DND-41 (cell line): Measurements from ENCODE around the gene PEX11G.

ENCODE experiments used
- ATAC-seq: fragments of 200-7000 bp; cut with Tn5 transposase; 3 replicates; pipeline ENCODE4 v1.9.1; 2021; ENCODE audit warnings: low read depth; ENCODE audit not compliant: insufficient read depth
- DNase-seq: peaks from one replicate; pipeline ENCODE4 v3.0.0-alpha.2; 2020
- H2AFZ ChIP-seq: 2 replicates; pipeline ENCODE4 v1.6.0; 2012; ENCODE audit warnings: low read depth, low read length
- H3K27ac ChIP-seq: 2 replicates; pipeline ENCODE4 v1.5.1; 2012; ENCODE audit warnings: low read length, inconsistent platforms
- H3K27me3 ChIP-seq: fragments of 200-600 bp; sonication (generic); 2 replicates; pipeline ENCODE4 v1.6.0; 2012; ENCODE audit warnings: low read length, mild to moderate bottlenecking, inconsistent platforms; ENCODE audit not compliant: insufficient read depth, poor library complexity
- H3K36me3 ChIP-seq: 2 replicates; pipeline ENCODE4 v1.5.1; 2012; ENCODE audit warnings: low read length, inconsistent platforms; ENCODE audit not compliant: insufficient read depth
- H3K4me1 ChIP-seq: 2 replicates; pipeline ENCODE4 v1.5.1; 2012; ENCODE audit warnings: mild to moderate bottlenecking, low read length; ENCODE audit not compliant: insufficient read depth
- H3K4me2 ChIP-seq: 2 replicates; pipeline ENCODE4 v1.6.0; 2012; ENCODE audit warnings: mild to moderate bottlenecking, moderate library complexity, low read length, inconsistent platforms; ENCODE audit not compliant: insufficient read depth
- H3K4me3 ChIP-seq, 2 experiments: fragments of 200-600 bp in 1 of 2; shearing (Covaris generic) in 1 of 2; 2 replicates each; pipeline ENCODE4 v1.5.1; 2012 to 2016; ENCODE audit warnings: inconsistent platforms in 2 of 2, low read length in 2 of 2, mild to moderate bottlenecking in 2 of 2, low read depth in 1 of 2, moderate library complexity in 1 of 2
- H3K79me2 ChIP-seq: 2 replicates; pipeline ENCODE4 v1.6.0; 2012; ENCODE audit warnings: low read length, inconsistent platforms; ENCODE audit not compliant: insufficient read depth
- H3K9ac ChIP-seq: 2 replicates; pipeline ENCODE4 v1.6.0; 2012; ENCODE audit warnings: low read depth, mild to moderate bottlenecking, inconsistent platforms, low read length, moderate library complexity
- H3K9me3 ChIP-seq: 2 replicates; pipeline ENCODE4 v1.5.1; 2012; ENCODE audit warnings: low read length, moderate library complexity, mild to moderate bottlenecking, inconsistent platforms; ENCODE audit not compliant: insufficient read depth, severe bottlenecking
- H4K20me1 ChIP-seq: 2 replicates; pipeline ENCODE4 v1.6.0; 2012; ENCODE audit warnings: low read length; ENCODE audit not compliant: insufficient read depth
- CTCF ChIP-seq: IDR thresholded peaks from 2 replicates; pipeline ENCODE4 v1.5.1; 2012; ENCODE audit warnings: borderline replicate concordance, low read length, moderate library complexity, mild to moderate bottlenecking; ENCODE audit not compliant: poor library complexity, severe bottlenecking; ENCODE audit errors: extremely low read depth
- EZH2 ChIP-seq: IDR thresholded peaks from 3 replicates; pipeline ENCODE4 v1.6.1; 2012; ENCODE audit warnings: borderline replicate concordance, low read depth, mild to moderate bottlenecking, moderate library complexity, low read length, inconsistent platforms; ENCODE audit not compliant: severe bottlenecking

The PEX11G gene

GRCh38 chr19:7534531-7535046 lies 45.8 kb upstream of the PEX11G start:
- Histone ChIP-seq H3K36me3 (peaks cover 24% of the 10 kb centered on the region), H3K4me3 (peak overlapping the region; percentile 59 to 75), H2AFZ (peak overlapping the region; percentile 94), H3K9ac (peak overlapping the region; percentile 73), H3K4me2 (peak overlapping the region; percentile 90), H3K9me3 (no peaks in the 10 kb centered on the region), H4K20me1 (no peaks in the 10 kb centered on the region), H3K27ac (peak overlapping the region; percentile 80), H3K27me3 (no peaks in the 10 kb centered on the region), H3K79me2 (peaks cover 4% of the 10 kb centered on the region; the same call in 1 of the 2 replicates), H3K4me1 (peaks cover 34% of the 10 kb centered on the region)
- DNase-seq = peak; percentile 62
- peak; percentile 38 for ATAC-seq
- peak; percentile 22 for TF ChIP-seq CTCF
- TF ChIP-seq EZH2 = no peak

- peak overlapping the region; percentile 80 for H3K27ac ChIP-seq
- peaks cover 4% of the 10 kb centered on the region; the same call in 1 of the 2 replicates for H3K79me2 ChIP-seq
- no peaks in the 10 kb centered on the region for H4K20me1 ChIP-seq
- DNase-seq = peak; percentile 87
- H2AFZ ChIP-seq = peak overlapping the region; percentile 94
- no peaks in the 10 kb centered on the region for H3K9me3 ChIP-seq
- ATAC-seq = peak; percentile 72
- peak overlapping the region; percentile 90 for H3K4me2 ChIP-seq
- peaks cover 34% of the 10 kb centered on the region for H3K4me1 ChIP-seq
- TF ChIP-seq EZH2 (no peak), CTCF (no peak)
- peaks cover 30% of the 10 kb centered on the region for H3K36me3 ChIP-seq
- peak overlapping the region; percentile 59 to 75 for H3K4me3 ChIP-seq
- H3K9ac ChIP-seq = peak overlapping the region; percentile 73
- H3K27me3 ChIP-seq = no peaks in the 10 kb centered on the region
These were observed 45.2 kb upstream of the PEX11G start for GRCh38 chr19:7533925-7534480.

- Histone ChIP-seq H3K9ac (peak overlapping the region; percentile 73), H2AFZ (peak overlapping the region; percentile 87), H3K27ac (peak overlapping the region; percentile 73), H3K9me3 (no peaks in the 10 kb centered on the region), H3K79me2 (peaks cover 4% of the 10 kb centered on the region; the same call in 1 of the 2 replicates), H3K27me3 (no peaks in the 10 kb centered on the region), H3K36me3 (peaks cover 31% of the 10 kb centered on the region), H3K4me1 (peaks cover 34% of the 10 kb centered on the region), H3K4me3 (peak overlapping the region; percentile 16 to 75; a peak in 3 of 4 replicates), H3K4me2 (peak overlapping the region; percentile 90), H4K20me1 (no peaks in the 10 kb centered on the region)
- no peak for TF ChIP-seq CTCF
- no peak for TF ChIP-seq EZH2
- DNase-seq (no peak), ATAC-seq (no peak)
These were observed 44.5 kb upstream of the PEX11G start for GRCh38 chr19:7533281-7533885.
